Keratinocyte (primary cell): ENCODE measurements around the gene LETMD1. TPM values are rescaled to one million over a fixed set of nuclear protein-coding genes. Genes with fewer than 3 reads are reported as not detected.

ENCODE experiments used
- DNase-seq: peaks from one replicate; pipeline ENCODE4 v3.0.0-alpha.2; 2011; ENCODE audit warnings: low read depth, missing footprints, low spot score
- FAIRE-seq: peaks from 2 replicates; lab custom pipeline; 2011; peaks lifted over from hg19 to GRCh38; lab: Jason Lieb, UNC
- H2AFZ ChIP-seq: 2 replicates; pipeline ENCODE4 v1.6.0; 2012; ENCODE audit warnings: low read length, control low read depth, inconsistent platforms; ENCODE audit not compliant: control insufficient read depth
- H3K27ac ChIP-seq: 2 replicates; pipeline ENCODE4 v1.5.1; 2011; ENCODE audit warnings: low read length; ENCODE audit not compliant: control insufficient read depth, insufficient read depth
- H3K27me3 ChIP-seq: 3 replicates; pipeline ENCODE4 v1.6.0; 2011; ENCODE audit warnings: low read length; ENCODE audit not compliant: control insufficient read depth, insufficient read depth; ENCODE audit errors: extremely low read depth
- H3K36me3 ChIP-seq, 2 experiments: 2 replicates in 1 of 2; 3 replicates in 1 of 2; pipeline ENCODE4 v1.5.1; 2011; ENCODE audit warnings: low read length in 2 of 2, mild to moderate bottlenecking in 1 of 2; ENCODE audit not compliant: control insufficient read depth in 2 of 2, insufficient read depth in 2 of 2; ENCODE audit errors: extremely low read depth in 1 of 2
- H3K4me1 ChIP-seq: 3 replicates; pipeline ENCODE4 v1.5.1; 2011; ENCODE audit warnings: low read length; ENCODE audit not compliant: control insufficient read depth, insufficient read depth; ENCODE audit errors: extremely low read depth
- H3K4me2 ChIP-seq: 3 replicates; pipeline ENCODE4 v1.6.0; 2011; ENCODE audit warnings: low read depth, low read length; ENCODE audit not compliant: control insufficient read depth, insufficient read depth; ENCODE audit errors: extremely low read depth
- H3K4me3 ChIP-seq, 3 experiments: fragments of 200-600 bp in 1 of 3; sonication (generic) in 1 of 3; 2 replicates in 2 of 3; 3 replicates in 1 of 3; pipeline ENCODE4 v1.5.1; 2011 to 2016; ENCODE audit warnings: low read length in 3 of 3, mild to moderate bottlenecking in 3 of 3, control low read depth in 2 of 3, inconsistent platforms in 1 of 3, low read depth in 1 of 3, mixed read lengths in 1 of 3, mixed run types in 1 of 3, moderate library complexity in 1 of 3; ENCODE audit not compliant: control insufficient read depth in 2 of 3, insufficient read depth in 2 of 3; ENCODE audit errors: extremely low read depth in 1 of 3
- H3K79me2 ChIP-seq: 2 replicates; pipeline ENCODE4 v1.6.0; 2012; ENCODE audit warnings: low read length; ENCODE audit not compliant: control insufficient read depth, insufficient read depth
- H3K9ac ChIP-seq: 3 replicates; pipeline ENCODE4 v1.6.0; 2011; ENCODE audit warnings: low read length; ENCODE audit not compliant: control insufficient read depth, insufficient read depth; ENCODE audit errors: extremely low read depth
- H3K9me1 ChIP-seq: 3 replicates; pipeline ENCODE4 v1.6.0; 2011; ENCODE audit warnings: low read length; ENCODE audit not compliant: control insufficient read depth, insufficient read depth; ENCODE audit errors: extremely low read depth
- H3K9me3 ChIP-seq: 2 replicates; pipeline ENCODE4 v1.5.1; 2012; ENCODE audit warnings: low read depth, low read length; ENCODE audit not compliant: control insufficient read depth
- H4K20me1 ChIP-seq: 3 replicates; pipeline ENCODE4 v1.6.0; 2011; ENCODE audit warnings: low read length; ENCODE audit not compliant: control insufficient read depth, insufficient read depth; ENCODE audit errors: extremely low read depth
- EZH2 ChIP-seq: IDR thresholded peaks from one replicate; pipeline ENCODE4 v1.6.1; 2012; ENCODE audit warnings: inconsistent platforms, mild to moderate bottlenecking, low read length, moderate library complexity
- dilution Hi-C: fragments of 300-500 bp; cut with MboI; formaldehyde crosslinking; loops from one replicate; pipeline ENCODE4 v1.7.0; 2020; ENCODE audit warnings: low sequenced_read_pairs; ENCODE audit not compliant: extremely low pct_ligation_motif_present
- polyA plus RNA-seq, 5 experiments: library from polyadenylated mRNA; depleted of rRNA in 3 of 5; stranded (reverse) in 3 of 5; stranded (forward) in 1 of 5; unstranded in 1 of 5; fragments of >200 nt; gene quantifications; 1 replicate in 1 of 5; 2 replicates in 3 of 5; 3 replicates in 1 of 5; pipeline versions ENCODE4 v1.2.1 to v1.2.3, GENCODE V29; 2011 to 2012; ENCODE audit warnings: missing spikeins in 2 of 5, low read depth in 1 of 5, low replicate concordance in 1 of 5
- TF ChIP-seq, protein P1 (sequence below), 3 experiments: IDR thresholded peaks in 1 of 3; conservative IDR thresholded peaks in 1 of 3; optimal IDR thresholded peaks in 1 of 3; 2 replicates in 2 of 3; 3 replicates in 1 of 3; pipeline versions ENCODE3 to v1.5.1; 2011; ENCODE audit warnings: low read length in 3 of 3, mild to moderate bottlenecking in 3 of 3, moderate library complexity in 2 of 3, control low read depth in 1 of 3, inconsistent platforms in 1 of 3; ENCODE audit not compliant: insufficient read depth in 2 of 3; ENCODE audit errors: extremely low read depth in 1 of 3

Gene LETMD1
- polyA plus RNA-seq, 1 donor (not counting 4 experiments of a cell fraction or from before 2014, with no cell fraction given) = 51.1 TPM

DNA sequence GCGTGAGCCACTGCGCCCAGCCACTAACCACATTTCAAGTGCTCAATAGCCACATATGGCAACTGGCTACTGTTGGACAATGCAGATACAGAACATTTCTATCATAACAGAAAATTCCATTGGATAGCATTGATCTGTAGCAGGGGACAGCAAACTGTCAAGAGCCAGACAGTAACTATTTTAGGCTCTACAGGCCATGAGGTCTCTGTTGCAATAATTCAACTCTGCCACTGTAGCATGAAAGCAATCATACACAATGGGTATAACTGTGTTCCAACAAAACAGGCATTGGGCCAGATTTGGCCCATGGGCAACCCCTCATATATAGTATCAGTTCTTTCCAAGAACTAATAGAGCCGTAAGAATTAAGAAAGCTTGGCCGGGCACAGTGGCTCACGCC lies 27.3 kb downstream of the LETMD1 start:
- no peak for FAIRE-seq
- H2AFZ ChIP-seq = no peak overlapping the region
- H3K79me2 ChIP-seq = peaks cover 20% of the 10 kb centered on the region

DNA sequence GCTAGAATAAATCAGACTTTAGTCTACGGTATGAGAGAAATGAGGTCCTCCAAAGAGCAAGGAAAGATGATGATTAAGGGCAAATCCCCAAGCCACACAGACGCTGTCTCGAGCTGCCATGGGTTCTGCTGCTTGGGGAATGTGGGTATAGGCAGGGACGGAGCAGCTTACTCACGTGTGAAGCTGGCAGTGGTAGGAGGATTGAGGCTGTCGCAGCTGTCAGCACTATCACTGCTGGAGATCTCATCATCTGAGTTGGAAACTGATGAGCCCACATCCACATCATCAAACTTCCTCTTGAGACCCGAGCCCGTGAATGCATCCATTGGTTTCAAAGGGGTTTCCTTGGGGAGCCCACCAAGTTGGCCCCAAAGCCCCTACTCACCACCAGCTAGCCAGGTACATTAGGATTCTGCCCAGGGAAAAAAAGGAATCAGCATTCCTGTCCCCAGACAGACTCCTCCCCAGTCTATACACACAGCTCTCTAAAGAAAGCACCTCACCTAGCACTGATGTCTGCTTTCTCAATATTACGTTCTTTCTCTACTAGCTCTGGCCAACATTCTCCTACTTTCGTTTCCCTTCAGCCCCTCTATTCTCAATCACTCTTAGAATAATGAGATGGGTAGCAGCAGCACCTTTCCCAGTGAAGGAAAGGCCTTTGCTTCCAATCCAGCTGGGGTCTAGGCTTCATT lies 28.3 kb downstream of the LETMD1 start:
- Histone ChIP-seq H3K79me2 (peaks cover 26% of the 10 kb centered on the region), H3K4me2 (no peak overlapping the region), H4K20me1 (no peaks in the 10 kb centered on the region), H3K9ac (no peak overlapping the region), H3K9me3 (no peaks in the 10 kb centered on the region), H3K27ac (no peak overlapping the region), H3K4me1 (no peaks in the 10 kb centered on the region), H3K27me3 (no peaks in the 10 kb centered on the region), H3K36me3 (peaks cover 11 to 12% of the 10 kb centered on the region in 2 experiments), H2AFZ (no peak overlapping the region), H3K9me1 (no peaks in the 10 kb centered on the region), H3K4me3 (no peak overlapping the region)
- no peak for DNase-seq
- no peak for FAIRE-seq
- TF ChIP-seq, protein P1, sequence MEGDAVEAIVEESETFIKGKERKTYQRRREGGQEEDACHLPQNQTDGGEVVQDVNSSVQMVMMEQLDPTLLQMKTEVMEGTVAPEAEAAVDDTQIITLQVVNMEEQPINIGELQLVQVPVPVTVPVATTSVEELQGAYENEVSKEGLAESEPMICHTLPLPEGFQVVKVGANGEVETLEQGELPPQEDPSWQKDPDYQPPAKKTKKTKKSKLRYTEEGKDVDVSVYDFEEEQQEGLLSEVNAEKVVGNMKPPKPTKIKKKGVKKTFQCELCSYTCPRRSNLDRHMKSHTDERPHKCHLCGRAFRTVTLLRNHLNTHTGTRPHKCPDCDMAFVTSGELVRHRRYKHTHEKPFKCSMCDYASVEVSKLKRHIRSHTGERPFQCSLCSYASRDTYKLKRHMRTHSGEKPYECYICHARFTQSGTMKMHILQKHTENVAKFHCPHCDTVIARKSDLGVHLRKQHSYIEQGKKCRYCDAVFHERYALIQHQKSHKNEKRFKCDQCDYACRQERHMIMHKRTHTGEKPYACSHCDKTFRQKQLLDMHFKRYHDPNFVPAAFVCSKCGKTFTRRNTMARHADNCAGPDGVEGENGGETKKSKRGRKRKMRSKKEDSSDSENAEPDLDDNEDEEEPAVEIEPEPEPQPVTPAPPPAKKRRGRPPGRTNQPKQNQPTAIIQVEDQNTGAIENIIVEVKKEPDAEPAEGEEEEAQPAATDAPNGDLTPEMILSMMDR (optimal IDR thresholded peaks at IDR 0.05 in 1 of 3, IDR thresholded peaks at IDR 0.05 in 1 of 3, conservative IDR thresholded peaks at IDR 0.05 in 1 of 3; ENCODE audit: extremely low read depth in 1 of 3, insufficient read depth in 2 of 3, low read length in 3 of 3) = no peak
- no peak for TF ChIP-seq EZH2
- dilution Hi-C loops = no loop called here

More for the DNA sequence above, 27.3 kb downstream of the LETMD1 start:
- Histone ChIP-seq H3K4me2 (no peak overlapping the region), H3K4me3 (no peak overlapping the region), H3K9me3 (no peaks in the 10 kb centered on the region), H3K27me3 (no peaks in the 10 kb centered on the region), H3K4me1 (no peaks in the 10 kb centered on the region), H3K27ac (no peak overlapping the region), H3K36me3 (peaks cover 12 to 13% of the 10 kb centered on the region in 2 experiments), H3K9ac (no peak overlapping the region), H3K9me1 (no peaks in the 10 kb centered on the region), H4K20me1 (no peaks in the 10 kb centered on the region)
- no peak for DNase-seq
- dilution Hi-C loops = no loop called here
- TF ChIP-seq, protein P1 (optimal IDR thresholded peaks at IDR 0.05 in 1 of 3, IDR thresholded peaks at IDR 0.05 in 1 of 3, conservative IDR thresholded peaks at IDR 0.05 in 1 of 3; ENCODE audit: extremely low read depth in 1 of 3, insufficient read depth in 2 of 3, low read length in 3 of 3) = no peak
- no peak for TF ChIP-seq EZH2
